HG03095 (cell line): Measurements from ENCODE around the gene OR10D3.
"Not testable (repeated sequence)": the region's sequence is repeated elsewhere in the genome, so short reads cannot be mapped to it uniquely, and the experiment has no call there.

Experiments
- ATAC-seq: cut with Tn5 transposase; IDR thresholded peaks from one replicate; pipeline ENCODE4 v1.9.1; 2021; ENCODE audit warnings: moderate library complexity; ENCODE audit not compliant: unreplicated experiment

The OR10D3 gene

GRCh38 chr11:124194293-124195188 is 11.4 kb downstream of the OR10D3 start:
- ATAC-seq, result no peak

- peak; percentile 69 for ATAC-seq
These were observed 12.1 kb downstream of the OR10D3 start for GRCh38 chr11:124195189-124195734.

GRCh38 chr11:124197999-124198398 is 14.9 kb downstream of the OR10D3 start:
- no peak for ATAC-seq

GRCh38 chr11:124198897-124199296 is 15.8 kb downstream of the OR10D3 start:
- no peak for ATAC-seq

GRCh38 chr11:124199702-124200101 is 16.6 kb downstream of the OR10D3 start:
- no peak for ATAC-seq

GRCh38 chr11:124200671-124201070 is 17.5 kb downstream of the OR10D3 start:
- no peak for ATAC-seq

GRCh38 chr11:124202951-124203350 is 19.8 kb downstream of the OR10D3 start:
- no peak for ATAC-seq

- no peak for ATAC-seq
These were observed 20.9 kb downstream of the OR10D3 start for GRCh38 chr11:124204008-124204407.

- no peak for ATAC-seq
These were observed 24.1 kb downstream of the OR10D3 start for GRCh38 chr11:124207102-124207792.

- ATAC-seq, result no peak
These were observed 26.7 kb downstream of the OR10D3 start for GRCh38 chr11:124209824-124210357.

GRCh38 chr11:124210421-124210820 is 27.3 kb downstream of the OR10D3 start:
- no peak for ATAC-seq

GRCh38 chr11:124211321-124211720 is 28.2 kb downstream of the OR10D3 start:
- no peak for ATAC-seq

GRCh38 chr11:124214027-124214426 is 30.9 kb downstream of the OR10D3 start:
- ATAC-seq, result no peak

- ATAC-seq, result no peak
These were observed 36.0 kb downstream of the OR10D3 start for GRCh38 chr11:124219126-124219525.

- no peak for ATAC-seq
These were observed 39.3 kb downstream of the OR10D3 start for GRCh38 chr11:124222407-124222806.

- not testable (repeated sequence) for ATAC-seq
These were observed 41.7 kb downstream of the OR10D3 start for GRCh38 chr11:124224618-124225423.

GRCh38 chr11:124225471-124225870 is 42.3 kb downstream of the OR10D3 start:
- no peak for ATAC-seq

- no peak for ATAC-seq
These were observed 50.2 kb downstream of the OR10D3 start for GRCh38 chr11:124233376-124233775.
